A549 (cell line): ENCODE results near the gene RAD18. TPM values are rescaled to one million over a fixed set of nuclear protein-coding genes. Genes with fewer than 3 reads are reported as not detected.

ENCODE experiments used
- ATAC-seq, 2 experiments: fragments of 200-7000 bp in 1 of 2; fragments of >200 bp in 1 of 2; cut with Nextera tagmentation in 1 of 2; cut with Tn5 transposase in 1 of 2; 3 replicates each; pipeline versions ENCODE4 v1.8.0 to v1.9.1; 2018 to 2020; ENCODE audit warnings: mild to moderate bottlenecking in 1 of 2, moderate library complexity in 1 of 2
- CTCF ChIA-PET: fragments of 300-600 bp; sonication (Branson Sonifier 250); formaldehyde crosslinking; extraction: SDS; loops from one replicate; lab custom pipeline; 2021; ENCODE audit warnings: antibody characterized with exemption, inconsistent platforms; lab: Yijun Ruan, JAX
- POLR2A ChIA-PET: fragments of 350-600 bp; formaldehyde crosslinking; extraction: SDS; loops from one replicate; lab custom pipeline; 2021; ENCODE audit warnings: antibody characterized with exemption, inconsistent platforms; lab: Yijun Ruan, JAX
- DNase-seq, 2 experiments: peaks; one replicate each; pipeline versions ENCODE4 v3.0.0 to v3.0.0-alpha.2; 2011 to 2016; ENCODE audit warnings: low read depth in 1 of 2, low spot score in 1 of 2
- FAIRE-seq: peaks from 2 replicates; lab custom pipeline; 2011; peaks lifted over from hg19 to GRCh38; lab: Jason Lieb, UNC
- H3K27ac ChIP-seq, 2 experiments: fragments of >200 bp; sonication (Bioruptor Twin); formaldehyde crosslinking; 3 replicates each; pipeline ENCODE4 v1.5.1; 2016 to 2017
- H3K4me1 ChIP-seq: fragments of >200 bp; sonication (Bioruptor Twin); formaldehyde crosslinking; 3 replicates; pipeline ENCODE4 v1.6.1; 2016
- H3K4me2 ChIP-seq: fragments of >200 bp; sonication (Bioruptor Twin); formaldehyde crosslinking; 3 replicates; pipeline ENCODE4 v1.6.1; 2016
- H3K4me3 ChIP-seq: fragments of >200 bp; sonication (Bioruptor Twin); formaldehyde crosslinking; 3 replicates; pipeline ENCODE4 v1.5.1; 2016
- H3K9me3 ChIP-seq: fragments of >200 bp; sonication (Bioruptor Twin); formaldehyde crosslinking; 3 replicates; pipeline ENCODE4 v1.6.1; 2016
- ATOH8 ChIP-seq: fragments of 250-450 bp; sonication (Bioruptor Pico); IDR thresholded peaks from 2 replicates; pipeline ENCODE4 v1.5.0; 2020; ENCODE audit warnings: low read depth, mild to moderate bottlenecking, moderate library complexity
- BCL3 ChIP-seq: fragments of >200 bp; sonication (Bioruptor Twin); formaldehyde crosslinking; IDR thresholded peaks from 3 replicates; pipeline ENCODE4 v1.6.1; 2016
- BHLHE40 ChIP-seq: IDR thresholded peaks from 2 replicates; pipeline ENCODE4 v1.6.1; 2012; ENCODE audit warnings: low read depth, low read length, inconsistent platforms
- CHD2 ChIP-seq: fragments of 150-350 bp; IDR thresholded peaks from 2 replicates; pipeline ENCODE4 v1.6.1; 2014; ENCODE audit warnings: low read length; ENCODE audit not compliant: partially characterized antibody
- FOSB ChIP-seq: fragments of 250-450 bp; sonication (Bioruptor Pico); IDR thresholded peaks from 2 replicates; pipeline ENCODE4 v1.5.0; 2020; ENCODE audit warnings: mild to moderate bottlenecking, moderate library complexity
- FOSL2 ChIP-seq, 2 experiments: fragments of 450-650 bp in 1 of 2; fragments of >200 bp in 1 of 2; sonication (Bioruptor Twin) in 1 of 2; formaldehyde crosslinking; IDR thresholded peaks; 2 replicates each; pipeline versions ENCODE4 v1.5.0 to v1.6.1; 2016 to 2020; ENCODE audit warnings: mild to moderate bottlenecking in 1 of 2, moderate library complexity in 1 of 2
- FOXS1 ChIP-seq: fragments of 250-450 bp; sonication (Bioruptor Pico); IDR thresholded peaks from 2 replicates; pipeline ENCODE4 v1.5.0; 2020; ENCODE audit warnings: mild to moderate bottlenecking, moderate library complexity
- GATA3 ChIP-seq: IDR thresholded peaks from 2 replicates; pipeline ENCODE4 v1.6.1; 2012; ENCODE audit warnings: borderline replicate concordance
- HDAC2 ChIP-seq: fragments of 200-600 bp; sonication (generic); IDR thresholded peaks from 2 replicates; pipeline ENCODE4 v1.6.1; 2016
- HEYL ChIP-seq: fragments of 250-450 bp; sonication (Bioruptor Pico); IDR thresholded peaks from 2 replicates; pipeline ENCODE4 v1.8.0; 2021; ENCODE audit warnings: mild to moderate bottlenecking, moderate library complexity
- HMGXB4 ChIP-seq: fragments of 250-450 bp; sonication (Bioruptor Pico); IDR thresholded peaks from 2 replicates; pipeline ENCODE4 v1.5.0; 2021; ENCODE audit warnings: mild to moderate bottlenecking, moderate library complexity, borderline replicate concordance
- HOXB13 ChIP-seq: fragments of 250-450 bp; sonication (Bioruptor Pico); IDR thresholded peaks from 2 replicates; pipeline ENCODE4 v1.5.0; 2020; ENCODE audit warnings: low read depth, mild to moderate bottlenecking, moderate library complexity
- HOXB5 ChIP-seq: fragments of 250-450 bp; sonication (Bioruptor Pico); IDR thresholded peaks from 2 replicates; pipeline ENCODE4 v1.5.0; 2020; ENCODE audit warnings: mild to moderate bottlenecking, moderate library complexity
- JUN ChIP-seq, 2 experiments: fragments of >200 bp; sonication (Bioruptor Twin); formaldehyde crosslinking; IDR thresholded peaks; 2 replicates in 1 of 2; 3 replicates in 1 of 2; pipeline ENCODE4 v1.6.1; 2016 to 2017
- KDM5A ChIP-seq: fragments of 200-600 bp; sonication (generic); IDR thresholded peaks from 2 replicates; pipeline ENCODE4 v1.6.1; 2016; ENCODE audit warnings: antibody characterized with exemption, mild to moderate bottlenecking
- MAFK ChIP-seq: fragments of 450-650 bp; IDR thresholded peaks from 2 replicates; pipeline ENCODE4 v1.6.1; 2014; ENCODE audit not compliant: partially characterized antibody
- MAZ ChIP-seq: fragments of 150-350 bp; IDR thresholded peaks from 2 replicates; pipeline ENCODE4 v1.6.1; 2014; ENCODE audit warnings: antibody characterized with exemption, low read depth, low read length, borderline replicate concordance
- NFE2L2 ChIP-seq: fragments of 150-350 bp; conservative IDR thresholded peaks from 2 replicates; pipeline ENCODE4 v1.6.1; 2014; ENCODE audit warnings: low read length
- NPAS2 ChIP-seq: fragments of 250-450 bp; sonication (Bioruptor Pico); IDR thresholded peaks from 2 replicates; pipeline ENCODE4 v1.8.0; 2022; ENCODE audit warnings: mild to moderate bottlenecking, moderate library complexity, borderline replicate concordance
- NR3C1 ChIP-seq: fragments of >200 bp; sonication (Bioruptor Twin); formaldehyde crosslinking; IDR thresholded peaks from 3 replicates; pipeline ENCODE4 v1.6.1; 2017
- PHF8 ChIP-seq: fragments of 200-600 bp; sonication (generic); IDR thresholded peaks from 2 replicates; pipeline ENCODE4 v1.6.1; 2016; ENCODE audit warnings: low read depth, mild to moderate bottlenecking, antibody characterized with exemption, moderate library complexity, borderline replicate concordance
- POLR2A ChIP-seq: IDR thresholded peaks from 2 replicates; pipeline ENCODE4 v1.6.1; 2012; ENCODE audit warnings: mild to moderate bottlenecking, low read length
- RAD21 ChIP-seq, 2 experiments: fragments of >200 bp in 1 of 2; sonication (Bioruptor Twin) in 1 of 2; formaldehyde crosslinking in 1 of 2; IDR thresholded peaks in 1 of 2; conservative IDR thresholded peaks in 1 of 2; 2 replicates in 1 of 2; 3 replicates in 1 of 2; pipeline ENCODE4 v1.6.1; 2012 to 2018; ENCODE audit warnings: inconsistent platforms in 1 of 2
- RARB ChIP-seq: fragments of 250-450 bp; sonication (Bioruptor Pico); IDR thresholded peaks from 2 replicates; pipeline ENCODE4 v1.8.0; 2021; ENCODE audit warnings: mild to moderate bottlenecking, moderate library complexity
- RCOR1 ChIP-seq: fragments of 150-350 bp; IDR thresholded peaks from 2 replicates; pipeline ENCODE4 v1.6.1; 2014; ENCODE audit warnings: antibody characterized with exemption, low read length, low read depth
- RFX5 ChIP-seq: fragments of 450-650 bp; IDR thresholded peaks from 2 replicates; pipeline ENCODE4 v1.7.1; 2014; ENCODE audit warnings: antibody characterized with exemption, mild to moderate bottlenecking, moderate library complexity
- TFCP2L1 ChIP-seq: fragments of 250-450 bp; sonication (Bioruptor Pico); IDR thresholded peaks from 2 replicates; pipeline ENCODE4 v1.5.0; 2021; ENCODE audit warnings: mild to moderate bottlenecking
- TP53 ChIP-seq: fragments of 250-450 bp; sonication (Bioruptor Pico); IDR thresholded peaks from 2 replicates; pipeline ENCODE4 v1.5.0; 2021; ENCODE audit warnings: mild to moderate bottlenecking, moderate library complexity
- USF2 ChIP-seq: fragments of 450-650 bp; IDR thresholded peaks from 2 replicates; pipeline ENCODE4 v1.6.1; 2014; ENCODE audit warnings: antibody characterized with exemption
- ZNF302 ChIP-seq: fragments of 250-450 bp; sonication (Bioruptor Pico); IDR thresholded peaks from 2 replicates; pipeline ENCODE4 v1.9.0; 2021; ENCODE audit warnings: inconsistent platforms, mild to moderate bottlenecking, moderate library complexity
- ZSCAN20 ChIP-seq: fragments of 250-450 bp; sonication (Bioruptor Pico); IDR thresholded peaks from 2 replicates; pipeline ENCODE4 v1.8.0; 2022; ENCODE audit warnings: mild to moderate bottlenecking, moderate library complexity
- WGBS: methylation state at CpG from one replicate; pipeline ENCODE4 v1.1.6; 2017; ENCODE audit errors: missing lambda C conversion rate; 5-methylcytosine and 5-hydroxymethylcytosine counted together
- polyA plus RNA-seq, 4 experiments: library from polyadenylated mRNA; depleted of rRNA in 3 of 4; stranded (reverse); fragments of >200 nt; fragmentation: RNase III in 1 of 4; extraction: RNeasy Plus Mini Kit Qiagen cat#74134 plus additional on column Dnase treatment in 1 of 4; gene quantifications; 2 replicates in 3 of 4; 3 replicates in 1 of 4; pipeline ENCODE4 v1.2.3, GENCODE V29; 2011 to 2017

Gene RAD18
- polyA plus RNA-seq, 2 of the 4 experiments (the other 2 are of a cell fraction) = 11.8 to 23.2 TPM

- ChIA-PET POLR2A (no interaction called here), CTCF (interaction anchor here (0.5 to 11.6 kb wide), 7 partner anchors 10 to 387 kb away, joined by 3 to 190 read pairs (median 4); partner anchors contain the start of gene OXTR)
- peaks cover 11% of the 10 kb centered on the region; the same call in 1 of the 3 replicates for H3K9me3 ChIP-seq
- ATAC-seq (no peak), FAIRE-seq (no peak), DNase-seq (no peak)
- H3K4me3 ChIP-seq = no peak overlapping the region
- H3K4me2 ChIP-seq = no peak overlapping the region
- H3K27ac ChIP-seq = no peak overlapping the region
- no peak for TF ChIP-seq NFE2L2
- no peak for TF ChIP-seq TP53 (CRISPR knock-in tag)
- no peak for TF ChIP-seq ATOH8 (CRISPR knock-in tag)
- no peak for TF ChIP-seq RFX5
- TF ChIP-seq RAD21 (conservative IDR thresholded peaks at IDR 0.05 in 1 of 2, IDR thresholded peaks at IDR 0.05 in 1 of 2) = no peak
- TF ChIP-seq FOSL2 (IDR thresholded peaks at IDR 0.05) = no peak
- no peak for TF ChIP-seq FOSL2 (CRISPR knock-in tag; IDR thresholded peaks at IDR 0.05)
- TF ChIP-seq RARB (CRISPR knock-in tag) = no peak
- no peak for TF ChIP-seq RCOR1
- no peak for TF ChIP-seq NPAS2 (CRISPR knock-in tag)
- TF ChIP-seq HOXB5 (CRISPR knock-in tag) = no peak
- no peak for TF ChIP-seq FOXS1 (CRISPR knock-in tag)
- TF ChIP-seq HOXB13 (CRISPR knock-in tag) = no peak
- TF ChIP-seq MAFK = no peak
- no peak for TF ChIP-seq PHF8
- no peak for TF ChIP-seq POLR2A
- no peak for TF ChIP-seq FOSB (CRISPR knock-in tag)
- no peak for TF ChIP-seq TFCP2L1 (CRISPR knock-in tag)
- WGBS = 27% methylated on average over 6 of the region's 6 CpGs
- H3K4me1 ChIP-seq = no peaks in the 10 kb centered on the region
Observed at GRCh38 chr3:8976540-8977182, 13.4 kb upstream of the RAD18 start.

GRCh38 chr3:8975081-8976020 is 12.1 kb upstream of the RAD18 start:
- Histone ChIP-seq H3K4me2 (no peak overlapping the region), H3K4me3 (no peak overlapping the region), H3K4me1 (no peaks in the 10 kb centered on the region)
- ATAC-seq (no peak), FAIRE-seq (no peak)
- POLR2A ChIA-PET = no interaction called here
- TF ChIP-seq ZNF302 (CRISPR knock-in tag) (no peak), NPAS2 (CRISPR knock-in tag) (no peak), USF2 (no peak), HMGXB4 (CRISPR knock-in tag) (no peak), BHLHE40 (no peak), HDAC2 (no peak), CHD2 (no peak), ZSCAN20 (no peak), MAZ (no peak), GATA3 (no peak), KDM5A (no peak), ATOH8 (CRISPR knock-in tag) (no peak), HEYL (CRISPR knock-in tag) (no peak), RARB (CRISPR knock-in tag) (no peak), NR3C1 (no peak), JUN (IDR thresholded peaks at IDR 0.05) (no peak), BCL3 (no peak), TP53 (CRISPR knock-in tag) (no peak)
- TF ChIP-seq, all 56 proteins: peak for 0
- 64% methylated on average over 9 of the region's 11 CpGs for WGBS
- CTCF ChIA-PET = interaction anchor here (0.5 to 11.6 kb wide), 8 partner anchors 9 to 380 kb away, joined by 3 to 190 read pairs (median 4); partner anchors contain the start of gene OXTR
- DNase-seq = no peak
- no peak overlapping the region for H3K27ac ChIP-seq
- H3K9me3 ChIP-seq = peaks cover 11% of the 10 kb centered on the region; the same call in 1 of the 3 replicates
